ENCODE measurements around the gene RYR3.

RYR3 gene

GRCh38 chr15:33839540-33839939 is 528.8 kb downstream of the RYR3 start:
- no peak overlapping the region for H3K4me3 ChIP-seq (ENCODE audit: control insufficient read depth, low read depth, low read length)
- DNase-seq (ENCODE audit: low read depth) = no peak
- no peak for TF ChIP-seq CTCF (IDR thresholded peaks at IDR 0.05; ENCODE audit: control insufficient read depth, insufficient read depth, low read depth, low read length, missing control alignments)

GRCh38 chr15:33840615-33841014 is 529.8 kb downstream of the RYR3 start:
- no peak for DNase-seq (ENCODE audit: low read depth)
- TF ChIP-seq CTCF (IDR thresholded peaks at IDR 0.05; ENCODE audit: control insufficient read depth, insufficient read depth, low read depth, low read length, missing control alignments) = no peak
- no peak overlapping the region for H3K4me3 ChIP-seq (ENCODE audit: control insufficient read depth, low read depth, low read length)

- TF ChIP-seq CTCF (IDR thresholded peaks at IDR 0.05; ENCODE audit: control insufficient read depth, insufficient read depth, low read depth, low read length, missing control alignments) = no peak
- DNase-seq (ENCODE audit: low read depth) = no peak
Measured at GRCh38 chr15:33844186-33844585, 533.4 kb downstream of the RYR3 start.

GRCh38 chr15:33844597-33844996 is 533.8 kb downstream of the RYR3 start:
- no peak overlapping the region for H3K4me3 ChIP-seq (ENCODE audit: control insufficient read depth, low read depth, low read length)
- no peak for DNase-seq (ENCODE audit: low read depth)
- no peak for TF ChIP-seq CTCF (IDR thresholded peaks at IDR 0.05; ENCODE audit: control insufficient read depth, insufficient read depth, low read depth, low read length, missing control alignments)

More at GRCh38 chr15:33844186-33844585, 533.4 kb downstream of the RYR3 start:
- H3K4me3 ChIP-seq (ENCODE audit: control insufficient read depth, low read depth, low read length) = no peak overlapping the region

GRCh38 chr15:33846142-33846541 is 535.4 kb downstream of the RYR3 start:
- DNase-seq (ENCODE audit: low read depth) = no peak
- H3K4me3 ChIP-seq (ENCODE audit: control insufficient read depth, low read depth, low read length) = no peak overlapping the region
- no peak for TF ChIP-seq CTCF (IDR thresholded peaks at IDR 0.05; ENCODE audit: control insufficient read depth, insufficient read depth, low read depth, low read length, missing control alignments)

GRCh38 chr15:33846862-33847261 is 536.1 kb downstream of the RYR3 start:
- no peak overlapping the region for H3K4me3 ChIP-seq (ENCODE audit: control insufficient read depth, low read depth, low read length)
- no peak for TF ChIP-seq CTCF (IDR thresholded peaks at IDR 0.05; ENCODE audit: control insufficient read depth, insufficient read depth, low read depth, low read length, missing control alignments)

GRCh38 chr15:33848011-33848410 is 537.2 kb downstream of the RYR3 start:
- no peak for DNase-seq (ENCODE audit: low read depth)
- no peak for TF ChIP-seq CTCF (IDR thresholded peaks at IDR 0.05; ENCODE audit: control insufficient read depth, insufficient read depth, low read depth, low read length, missing control alignments)
- no peak overlapping the region for H3K4me3 ChIP-seq (ENCODE audit: control insufficient read depth, low read depth, low read length)

More at GRCh38 chr15:33846862-33847261, 536.1 kb downstream of the RYR3 start:
- no peak for DNase-seq (ENCODE audit: low read depth)

Measured in AG09309 (cell line).